Naive B cell (primary cell): ENCODE results near the gene FAM47A. TPM values are rescaled to one million over a fixed set of nuclear protein-coding genes. Genes with fewer than 3 reads are reported as not detected.

Experiments
- ATAC-seq, 2 donors: fragments of 150-1000 bp; cut with Tn5 transposase; 2 replicates each; pipeline ENCODE4 v1.10.0; 2021; ENCODE audit warnings: low read depth in 2 of 2, mild to moderate bottlenecking in 2 of 2, moderate library complexity in 2 of 2
- DNase-seq: peaks from one replicate; pipeline ENCODE4 v3.0.0; 2022
- H3K27ac Mint-ChIP-seq, 6 donors: one replicate each; pipeline ENCODE4 v1.8.0; 2020 to 2022; ENCODE audit warnings: mild to moderate bottlenecking in 6 of 6, mixed read lengths in 6 of 6, moderate library complexity in 5 of 6, inconsistent platforms in 2 of 6
- H3K27me3 Mint-ChIP-seq, 3 donors: one replicate each; pipeline ENCODE4 v1.8.0; 2021 to 2022; ENCODE audit warnings: mixed read lengths in 3 of 3, mild to moderate bottlenecking in 1 of 3
- H3K36me3 Mint-ChIP-seq, 2 donors: one replicate each; pipeline ENCODE4 v1.8.0; 2020 to 2022; ENCODE audit warnings: mixed read lengths in 2 of 2, inconsistent platforms in 1 of 2, mild to moderate bottlenecking in 1 of 2
- H3K4me1 Mint-ChIP-seq, 3 donors: one replicate each; pipeline ENCODE4 v1.8.0; 2020 to 2022; ENCODE audit warnings: mixed read lengths in 3 of 3, inconsistent platforms in 1 of 3, mild to moderate bottlenecking in 1 of 3, moderate library complexity in 1 of 3
- H3K4me3 Mint-ChIP-seq, 8 donors: one replicate each; pipeline ENCODE4 v1.8.0; 2020 to 2022; ENCODE audit warnings: mild to moderate bottlenecking in 8 of 8, mixed read lengths in 8 of 8, moderate library complexity in 8 of 8, inconsistent platforms in 2 of 8
- H3K9me3 Mint-ChIP-seq, 7 donors: one replicate each; pipeline ENCODE4 v1.8.0; 2020 to 2022; ENCODE audit warnings: mixed read lengths in 7 of 7, mild to moderate bottlenecking in 5 of 7, inconsistent platforms in 2 of 7, moderate library complexity in 1 of 7
- polyA plus RNA-seq, 6 donors: library from polyadenylated mRNA; unstranded; fragments of 300-500 nt; fragmentation: Illumina TruSeq; gene quantifications; one replicate each; pipeline ENCODE4 v1.2.3, GENCODE V29; 2021; ENCODE audit warnings: low read depth in 6 of 6

The FAM47A gene
- not detected for polyA plus RNA-seq

DNA sequence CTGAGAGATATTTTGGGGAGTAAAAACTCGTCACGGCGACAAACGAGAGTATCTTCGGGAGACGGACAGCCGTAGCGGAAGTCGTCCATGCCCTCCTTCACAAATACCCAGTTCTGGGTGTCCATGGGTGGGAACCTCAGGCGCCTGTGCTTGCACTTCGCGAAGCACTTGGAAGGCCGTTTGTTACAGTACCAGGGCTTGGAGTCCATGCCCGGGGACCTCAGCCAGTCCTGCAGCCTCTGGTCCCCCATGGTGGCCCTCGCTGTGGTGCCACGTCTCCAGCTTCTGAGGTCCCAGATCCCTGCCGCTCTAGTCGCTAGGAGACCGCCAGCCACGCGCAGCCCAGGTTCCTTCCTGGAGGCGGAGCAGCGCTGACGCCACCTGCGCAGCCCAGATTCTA, at the start of gene FAM47A:
Gene FAM47A (minus strand): TSS at position 287 of the 400 bp plus-strand sequence. CDS start 36 bp downstream, at position 251.
- Mint-ChIP-seq H3K4me3 (no peak within 1 kb of the TSS), H3K4me1 (no peaks in the 10 kb centered on the region), H3K27ac (no peak within 1 kb of the TSS), H3K27me3 (no peaks in the 10 kb centered on the region), H3K9me3 (peaks cover 2 to 11% (median 5%) of the 10 kb centered on the region in 7 donors), H3K36me3 (no peaks in the 10 kb centered on the region)
- ATAC-seq: no peak
- no peak for DNase-seq

DNA sequence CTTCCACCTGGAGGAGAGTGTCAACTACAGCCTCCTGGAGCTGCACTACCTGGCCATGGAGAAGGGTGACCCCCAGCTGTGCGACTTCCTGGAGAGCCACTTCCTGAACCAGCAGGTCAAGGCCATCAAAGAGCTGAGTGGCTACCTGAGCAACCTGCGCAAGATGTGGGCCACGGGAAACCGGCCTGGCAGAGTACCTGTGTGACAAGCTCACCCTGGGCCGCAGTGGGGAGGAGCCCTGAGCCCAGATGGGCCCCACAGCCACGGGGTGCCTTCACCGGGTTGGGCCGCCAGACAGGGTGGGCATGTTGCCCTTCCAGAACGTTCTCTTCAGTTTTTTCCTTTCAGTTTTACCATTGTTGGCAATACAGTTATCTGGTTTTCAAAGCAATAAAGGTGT, 15.2 kb upstream of the FAM47A start:
- Mint-ChIP-seq H3K4me3 (no peak overlapping the region), H3K36me3 (no peaks in the 10 kb centered on the region), H3K27ac (no peak overlapping the region), H3K9me3 (peaks cover 0 to 8% (median 2%) of the 10 kb centered on the region in 7 donors), H3K4me1 (no peaks in the 10 kb centered on the region), H3K27me3 (no peaks in the 10 kb centered on the region)
- ATAC-seq (no peak), DNase-seq (no peak)

GRCh38 chrX:34146906-34147305, 14.8 kb upstream of the FAM47A start:
- no peaks in the 10 kb centered on the region for H3K4me1 Mint-ChIP-seq
- no peaks in the 10 kb centered on the region for H3K27me3 Mint-ChIP-seq
- no peak overlapping the region for H3K27ac Mint-ChIP-seq
- ATAC-seq (no peak), DNase-seq (no peak)
- H3K9me3 Mint-ChIP-seq: peaks cover 0 to 8% (median 2%) of the 10 kb centered on the region in 7 donors
- H3K36me3 Mint-ChIP-seq: no peaks in the 10 kb centered on the region
- no peak overlapping the region for H3K4me3 Mint-ChIP-seq

GRCh38 chrX:34144246-34144645, 12.1 kb upstream of the FAM47A start:
- no peaks in the 10 kb centered on the region for H3K36me3 Mint-ChIP-seq
- ATAC-seq: no peak

DNA sequence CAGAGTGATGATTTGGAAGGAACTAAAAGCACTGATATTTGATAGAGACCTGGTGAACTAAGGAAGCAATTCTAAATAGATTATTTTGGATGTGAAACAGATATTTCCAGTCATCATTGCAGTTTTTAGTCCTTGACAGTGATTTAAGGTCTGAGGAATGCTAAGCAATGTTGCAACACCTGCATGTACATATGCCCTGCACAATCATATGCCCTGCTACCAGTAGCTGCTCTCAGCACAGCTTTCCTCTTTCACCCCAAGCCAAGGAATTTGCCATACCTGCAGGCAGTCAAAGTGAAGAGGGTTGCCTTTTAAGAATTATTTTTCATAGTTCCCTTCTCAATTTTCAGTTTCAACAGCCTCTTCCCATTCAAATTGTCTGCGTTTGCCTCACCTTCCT, 8.7 kb upstream of the FAM47A start:
- Mint-ChIP-seq H3K9me3 (peaks cover 0 to 5% (median 0%) of the 10 kb centered on the region in 7 donors), H3K4me1 (no peaks in the 10 kb centered on the region), H3K27ac (no peak overlapping the region), H3K4me3 (no peak overlapping the region), H3K36me3 (no peaks in the 10 kb centered on the region), H3K27me3 (no peaks in the 10 kb centered on the region)
- DNase-seq: no peak
- no peak for ATAC-seq

More at GRCh38 chrX:34144246-34144645, 12.1 kb upstream of the FAM47A start:
- H3K9me3 Mint-ChIP-seq: peaks cover 0 to 8% (median 2%) of the 10 kb centered on the region in 7 donors
- no peak overlapping the region for H3K4me3 Mint-ChIP-seq
- no peak for DNase-seq
- no peak overlapping the region for H3K27ac Mint-ChIP-seq
- H3K4me1 Mint-ChIP-seq: no peaks in the 10 kb centered on the region
- no peaks in the 10 kb centered on the region for H3K27me3 Mint-ChIP-seq

GRCh38 chrX:34130980-34131744, 952 bp downstream of the FAM47A start:
- Mint-ChIP-seq H3K27ac (no peak overlapping the region), H3K9me3 (peaks cover 2 to 11% (median 5%) of the 10 kb centered on the region in 7 donors), H3K36me3 (no peaks in the 10 kb centered on the region), H3K4me3 (no peak overlapping the region), H3K27me3 (no peaks in the 10 kb centered on the region), H3K4me1 (no peaks in the 10 kb centered on the region)
- DNase-seq (no peak), ATAC-seq (no peak)

- no peak for DNase-seq
- no peak overlapping the region for H3K27ac Mint-ChIP-seq
- H3K9me3 Mint-ChIP-seq: peaks cover 2 to 11% (median 5%) of the 10 kb centered on the region in 7 donors
- no peaks in the 10 kb centered on the region for H3K36me3 Mint-ChIP-seq
- ATAC-seq: no peak
- H3K27me3 Mint-ChIP-seq: no peaks in the 10 kb centered on the region
- H3K4me3 Mint-ChIP-seq: no peak overlapping the region
- no peaks in the 10 kb centered on the region for H3K4me1 Mint-ChIP-seq
Measured at GRCh38 chrX:34130501-34130900, 1.6 kb downstream of the FAM47A start.

DNA sequence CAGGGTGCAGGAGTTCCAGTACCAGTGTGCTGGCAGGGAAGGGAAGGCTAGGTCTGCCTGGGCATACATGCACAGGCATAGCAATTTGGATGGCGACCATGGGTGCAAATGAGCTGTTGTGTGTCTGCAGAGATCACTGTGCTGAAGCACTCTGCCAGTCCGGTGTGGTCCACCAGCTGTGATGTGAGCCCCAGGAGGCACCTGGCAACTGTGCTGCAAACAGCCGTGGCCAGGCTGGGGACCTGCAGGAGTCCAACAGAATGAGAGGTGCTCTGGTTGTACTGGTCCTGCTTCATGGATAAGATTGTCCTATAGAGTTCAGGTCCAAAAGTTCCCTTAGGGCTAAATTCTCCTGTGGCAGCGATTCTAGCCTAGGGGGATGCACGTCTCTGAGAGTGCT, 6.1 kb downstream of the FAM47A start:
- H3K4me1 Mint-ChIP-seq: no peaks in the 10 kb centered on the region
- ATAC-seq: no peak
- DNase-seq: no peak
- no peaks in the 10 kb centered on the region for H3K36me3 Mint-ChIP-seq
- H3K9me3 Mint-ChIP-seq: peaks cover 3 to 23% (median 10%) of the 10 kb centered on the region in 7 donors
- no peaks in the 10 kb centered on the region for H3K27me3 Mint-ChIP-seq
- no peak overlapping the region for H3K27ac Mint-ChIP-seq
- peak overlapping the region in 1 of 8 donors; percentile 69 for H3K4me3 Mint-ChIP-seq

DNA sequence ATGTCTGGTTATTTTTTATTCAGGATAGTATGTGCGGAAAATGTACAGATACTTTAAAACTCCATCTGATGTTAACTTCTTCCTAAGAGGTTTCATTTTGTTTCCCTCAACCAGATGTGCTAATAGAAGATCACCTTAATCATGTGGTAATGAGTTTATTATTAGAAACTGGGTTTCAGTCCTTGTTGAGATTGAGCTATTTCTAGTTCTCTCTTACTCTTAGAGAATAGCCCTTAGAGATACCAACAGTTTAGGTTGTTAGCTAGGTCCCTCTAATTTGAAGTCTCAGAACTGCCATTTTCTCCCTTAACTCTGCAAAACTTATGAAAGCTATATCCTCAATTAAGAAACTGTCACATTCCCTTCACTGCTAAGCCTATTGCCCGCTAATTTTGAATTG, 13.0 kb downstream of the FAM47A start:
- ATAC-seq (no peak), DNase-seq (no peak)
- no peaks in the 10 kb centered on the region for H3K4me1 Mint-ChIP-seq
- H3K9me3 Mint-ChIP-seq: peaks cover 1 to 23% (median 6%) of the 10 kb centered on the region in 7 donors
- no peaks in the 10 kb centered on the region for H3K36me3 Mint-ChIP-seq
- H3K27me3 Mint-ChIP-seq: no peaks in the 10 kb centered on the region
- H3K27ac Mint-ChIP-seq: no peak overlapping the region
- no peak overlapping the region for H3K4me3 Mint-ChIP-seq

DNA sequence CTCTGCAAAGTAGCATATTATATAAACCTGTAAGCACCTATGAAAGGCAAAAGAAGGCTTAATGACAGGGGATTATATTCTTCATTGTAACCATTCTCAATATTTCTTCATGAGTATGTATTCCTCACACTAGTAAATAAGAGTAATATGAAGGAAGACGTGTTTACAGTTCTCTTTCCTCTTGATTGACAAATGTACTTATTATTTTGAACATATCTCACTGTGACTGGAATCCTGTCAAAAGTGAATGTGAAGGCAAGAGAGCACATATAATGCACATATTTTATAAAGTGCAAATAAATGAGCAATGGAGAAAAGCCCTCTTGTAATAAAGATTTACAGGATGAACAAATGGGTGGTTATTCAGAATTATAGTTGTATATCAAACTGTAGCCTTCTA, 19.7 kb downstream of the FAM47A start:
- no peaks in the 10 kb centered on the region for H3K36me3 Mint-ChIP-seq
- no peak overlapping the region for H3K4me3 Mint-ChIP-seq
- H3K27ac Mint-ChIP-seq: no peak overlapping the region
- ATAC-seq: no peak
- H3K9me3 Mint-ChIP-seq: peaks cover 0 to 5% (median 4%) of the 10 kb centered on the region in 7 donors
- H3K27me3 Mint-ChIP-seq: no peaks in the 10 kb centered on the region
- no peak for DNase-seq
- H3K4me1 Mint-ChIP-seq: no peaks in the 10 kb centered on the region
